Activated CD4-positive, alpha-beta memory T cell treated with anti-CD3 and anti-CD28 coated beads for 36 hours (primary cell): Measurements from ENCODE around the gene FRMD4A. TPM values are rescaled to one million over a fixed set of nuclear protein-coding genes. Genes with fewer than 3 reads are reported as not detected.

Source experiments
- CTCF ChIA-PET: fragments of 350-600 bp; sonication (Branson Sonifier 250); formaldehyde crosslinking; loops from one replicate; lab custom pipeline; 2021; ENCODE audit warnings: antibody characterized with exemption, inconsistent platforms; lab: Charles Lee
- POLR2A ChIA-PET: fragments of 350-600 bp; sonication (Branson Sonifier 250); formaldehyde crosslinking; loops from one replicate; lab custom pipeline; 2021; ENCODE audit warnings: antibody characterized with exemption; lab: Charles Lee
- DNase-seq: peaks from one replicate; pipeline ENCODE4 v3.0.0-alpha.2; 2020
- H3K27ac Mint-ChIP-seq: one replicate; pipeline ENCODE4 v1.8.0; 2021; ENCODE audit warnings: mixed read lengths
- H3K27me3 Mint-ChIP-seq: one replicate; pipeline ENCODE4 v1.8.0; 2021; ENCODE audit warnings: mixed read lengths
- H3K36me3 Mint-ChIP-seq: one replicate; pipeline ENCODE4 v1.8.0; 2021; ENCODE audit warnings: mixed read lengths
- H3K4me1 Mint-ChIP-seq: one replicate; pipeline ENCODE4 v1.8.0; 2021; ENCODE audit warnings: low read depth, mixed read lengths
- H3K4me3 Mint-ChIP-seq: one replicate; pipeline ENCODE4 v1.8.0; 2021; ENCODE audit warnings: mild to moderate bottlenecking, mixed read lengths
- H3K9me3 Mint-ChIP-seq: one replicate; pipeline ENCODE4 v1.8.0; 2021; ENCODE audit warnings: mixed read lengths
- intact Hi-C: fragments of 100-400 bp; cut with micrococcal nuclease; formaldehyde crosslinking; loops from one replicate; pipeline ENCODE4 v1.15.1; 2023
- total RNA-seq, 2 experiments: library from RNA; stranded (reverse); gene quantifications; one replicate each; pipeline ENCODE4 v1.2.3, GENCODE V29; 2021

Gene FRMD4A
- total RNA-seq, 2 experiments from 2014 or later, result 0.31 to 1.7 TPM

- H3K4me3 Mint-ChIP-seq, result no peak overlapping the region
- H3K27ac Mint-ChIP-seq, result no peak overlapping the region
- CTCF ChIA-PET, result no interaction called here
- intact Hi-C loops, result no loop called here
- H3K9me3 Mint-ChIP-seq, result no peaks in the 10 kb centered on the region
- POLR2A ChIA-PET, result no interaction called here
- no peaks in the 10 kb centered on the region for H3K27me3 Mint-ChIP-seq
- peaks cover 12% of the 10 kb centered on the region for H3K4me1 Mint-ChIP-seq
- H3K36me3 Mint-ChIP-seq, result no peaks in the 10 kb centered on the region
- DNase-seq, result peak; percentile 14
Measured at GRCh38 chr10:13987446-13987845, 343.3 kb downstream of the FRMD4A start.

- intact Hi-C loops, result loop anchor here (1.0 kb wide), 1 partner anchor 25 kb away; no protein-coding TSS in a partner anchor
- Mint-ChIP-seq H3K9me3 (no peaks in the 10 kb centered on the region), H3K36me3 (no peaks in the 10 kb centered on the region), H3K4me1 (peaks cover 12% of the 10 kb centered on the region), H3K4me3 (no peak overlapping the region), H3K27me3 (no peaks in the 10 kb centered on the region), H3K27ac (no peak overlapping the region)
- ChIA-PET POLR2A (no interaction called here), CTCF (no interaction called here)
- peak; percentile 25 for DNase-seq
Measured at GRCh38 chr10:13984647-13985155, 346.0 kb downstream of the FRMD4A start.

GRCh38 chr10:13983035-13983434 is 347.7 kb downstream of the FRMD4A start:
- peaks cover 12% of the 10 kb centered on the region for H3K4me1 Mint-ChIP-seq
- no peaks in the 10 kb centered on the region for H3K9me3 Mint-ChIP-seq
- intact Hi-C loops, result no loop called here
- no peaks in the 10 kb centered on the region for H3K36me3 Mint-ChIP-seq
- H3K27me3 Mint-ChIP-seq, result no peaks in the 10 kb centered on the region
- ChIA-PET CTCF (no interaction called here), POLR2A (no interaction called here)
- no peak overlapping the region for H3K4me3 Mint-ChIP-seq
- H3K27ac Mint-ChIP-seq, result no peak overlapping the region
- DNase-seq, result no peak

DNA sequence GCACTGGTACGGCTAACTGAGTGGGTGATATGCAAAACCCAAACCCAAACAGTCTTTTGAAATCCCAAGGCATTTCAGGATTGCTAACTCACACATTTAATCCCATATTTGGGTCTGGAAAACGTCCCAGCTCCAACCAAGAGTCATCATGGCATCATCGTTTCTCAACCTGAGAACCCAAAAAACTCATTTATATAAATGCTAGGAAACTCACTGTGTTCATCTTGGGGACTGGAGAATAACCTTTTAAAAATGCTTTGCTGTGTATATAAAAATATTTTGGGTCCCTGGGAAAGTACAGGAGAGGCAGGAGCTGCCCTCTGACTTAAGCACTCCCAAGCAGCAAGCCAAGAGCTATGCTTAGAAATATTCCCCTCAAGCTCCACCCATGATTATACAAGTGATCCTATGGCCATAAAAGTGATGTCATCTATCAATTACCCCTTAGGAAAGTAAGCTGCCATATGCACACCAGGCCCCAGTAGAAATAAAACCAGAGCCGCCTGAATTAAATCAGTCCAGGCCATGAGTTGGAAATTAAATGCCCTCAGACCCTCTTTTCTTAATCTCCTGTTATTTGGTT is 352.1 kb downstream of the FRMD4A start:
- Mint-ChIP-seq H3K27me3 (peaks cover 5% of the 10 kb centered on the region), H3K9me3 (no peaks in the 10 kb centered on the region), H3K4me1 (no peaks in the 10 kb centered on the region), H3K27ac (no peak overlapping the region), H3K36me3 (no peaks in the 10 kb centered on the region), H3K4me3 (no peak overlapping the region)
- no peak for DNase-seq
- ChIA-PET CTCF (no interaction called here), POLR2A (interaction anchor here (1.2 kb wide), 1 partner anchor 207 kb away, joined by 4 read pairs; no protein-coding TSS in a partner anchor)
- intact Hi-C loops, result no loop called here

- Mint-ChIP-seq H3K4me1 (no peaks in the 10 kb centered on the region), H3K36me3 (no peaks in the 10 kb centered on the region), H3K27me3 (peaks cover 5% of the 10 kb centered on the region), H3K27ac (no peak overlapping the region), H3K9me3 (no peaks in the 10 kb centered on the region), H3K4me3 (no peak overlapping the region)
- POLR2A ChIA-PET, result interaction anchor here (1.2 kb wide), 1 partner anchor 208 kb away, joined by 4 read pairs; no protein-coding TSS in a partner anchor
- CTCF ChIA-PET, result no interaction called here
- DNase-seq, result no peak
- intact Hi-C loops, result no loop called here
Measured at GRCh38 chr10:13977861-13978532, 352.7 kb downstream of the FRMD4A start.

DNA sequence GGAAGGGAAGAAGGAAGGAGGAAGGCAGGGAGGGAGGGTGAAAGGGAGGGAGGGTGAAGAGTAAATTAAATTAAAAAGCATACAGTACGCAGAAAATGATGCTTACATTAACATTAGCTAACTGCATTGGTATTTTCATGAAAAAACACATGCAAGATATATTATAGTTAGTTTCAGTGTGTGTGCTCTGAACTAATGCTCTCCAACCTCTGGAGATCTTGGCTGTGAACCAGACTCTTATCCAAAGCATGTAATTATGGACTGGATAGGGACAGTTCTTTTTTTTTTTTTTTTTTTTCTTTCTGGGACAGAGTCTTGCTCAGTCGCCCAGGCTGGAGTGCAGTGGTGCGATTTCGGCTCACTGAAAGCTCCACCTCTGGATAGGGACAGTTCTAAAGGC is 357.0 kb downstream of the FRMD4A start:
- Mint-ChIP-seq H3K27ac (no peak overlapping the region), H3K9me3 (no peaks in the 10 kb centered on the region), H3K27me3 (peaks cover 5% of the 10 kb centered on the region), H3K4me1 (peaks cover 4% of the 10 kb centered on the region), H3K36me3 (no peaks in the 10 kb centered on the region), H3K4me3 (no peak overlapping the region)
- POLR2A ChIA-PET, result no interaction called here
- intact Hi-C loops, result no loop called here
- CTCF ChIA-PET, result no interaction called here
- DNase-seq, result no peak

DNA sequence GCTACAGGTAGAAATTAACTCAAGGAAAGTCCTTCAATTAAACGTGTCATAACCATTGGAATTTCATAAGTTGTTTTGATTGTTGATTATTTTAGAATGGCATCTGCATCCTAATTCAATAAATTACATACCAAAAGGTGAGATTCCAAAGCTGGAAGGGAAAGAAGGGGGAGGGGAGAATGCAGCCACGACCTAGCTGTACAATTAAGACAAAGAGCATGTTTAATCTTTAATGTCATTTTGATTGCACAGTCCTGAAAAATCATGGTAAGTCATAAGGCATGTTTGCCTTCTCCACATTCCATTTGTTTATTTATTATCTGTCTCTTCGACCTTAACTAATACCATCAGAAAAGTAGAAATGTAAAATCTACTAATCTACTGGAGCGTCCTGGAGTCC is 358.1 kb downstream of the FRMD4A start:
- POLR2A ChIA-PET, result no interaction called here
- no peak for DNase-seq
- H3K27me3 Mint-ChIP-seq, result peaks cover 2% of the 10 kb centered on the region
- peaks cover 4% of the 10 kb centered on the region for H3K4me1 Mint-ChIP-seq
- H3K36me3 Mint-ChIP-seq, result no peaks in the 10 kb centered on the region
- H3K4me3 Mint-ChIP-seq, result no peak overlapping the region
- no peak overlapping the region for H3K27ac Mint-ChIP-seq
- no peaks in the 10 kb centered on the region for H3K9me3 Mint-ChIP-seq
- intact Hi-C loops, result no loop called here
- CTCF ChIA-PET, result no interaction called here

GRCh38 chr10:13971601-13972475 is 358.9 kb downstream of the FRMD4A start:
- no peak overlapping the region for H3K27ac Mint-ChIP-seq
- POLR2A ChIA-PET, result no interaction called here
- H3K36me3 Mint-ChIP-seq, result no peaks in the 10 kb centered on the region
- CTCF ChIA-PET, result no interaction called here
- DNase-seq, result no peak
- no peaks in the 10 kb centered on the region for H3K27me3 Mint-ChIP-seq
- no peaks in the 10 kb centered on the region for H3K9me3 Mint-ChIP-seq
- no peak overlapping the region for H3K4me3 Mint-ChIP-seq
- intact Hi-C loops, result no loop called here
- H3K4me1 Mint-ChIP-seq, result peaks cover 4% of the 10 kb centered on the region

DNA sequence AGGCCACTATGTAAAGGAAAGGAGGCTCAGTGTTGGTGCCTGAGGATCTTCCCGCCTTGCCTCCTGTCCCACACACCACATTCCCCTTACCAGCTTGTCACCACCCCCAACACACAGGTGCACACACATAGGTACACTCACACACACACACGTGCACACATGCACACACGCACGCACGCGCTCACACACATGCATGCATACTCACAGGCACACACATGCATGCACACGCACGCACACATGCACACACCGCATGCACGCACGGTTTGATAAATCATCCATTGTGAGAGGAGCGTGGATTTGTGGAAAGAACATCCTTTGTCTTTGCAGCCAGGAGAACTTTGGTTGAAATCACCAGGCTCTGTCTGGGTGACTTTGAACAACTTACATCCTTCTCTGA is 359.8 kb downstream of the FRMD4A start:
- peaks cover 4% of the 10 kb centered on the region for H3K4me1 Mint-ChIP-seq
- no peaks in the 10 kb centered on the region for H3K27me3 Mint-ChIP-seq
- DNase-seq, result no peak
- no peaks in the 10 kb centered on the region for H3K36me3 Mint-ChIP-seq
- no peaks in the 10 kb centered on the region for H3K9me3 Mint-ChIP-seq
- ChIA-PET CTCF (no interaction called here), POLR2A (no interaction called here)
- H3K27ac Mint-ChIP-seq, result no peak overlapping the region
- no peak overlapping the region for H3K4me3 Mint-ChIP-seq
- intact Hi-C loops, result no loop called here

DNA sequence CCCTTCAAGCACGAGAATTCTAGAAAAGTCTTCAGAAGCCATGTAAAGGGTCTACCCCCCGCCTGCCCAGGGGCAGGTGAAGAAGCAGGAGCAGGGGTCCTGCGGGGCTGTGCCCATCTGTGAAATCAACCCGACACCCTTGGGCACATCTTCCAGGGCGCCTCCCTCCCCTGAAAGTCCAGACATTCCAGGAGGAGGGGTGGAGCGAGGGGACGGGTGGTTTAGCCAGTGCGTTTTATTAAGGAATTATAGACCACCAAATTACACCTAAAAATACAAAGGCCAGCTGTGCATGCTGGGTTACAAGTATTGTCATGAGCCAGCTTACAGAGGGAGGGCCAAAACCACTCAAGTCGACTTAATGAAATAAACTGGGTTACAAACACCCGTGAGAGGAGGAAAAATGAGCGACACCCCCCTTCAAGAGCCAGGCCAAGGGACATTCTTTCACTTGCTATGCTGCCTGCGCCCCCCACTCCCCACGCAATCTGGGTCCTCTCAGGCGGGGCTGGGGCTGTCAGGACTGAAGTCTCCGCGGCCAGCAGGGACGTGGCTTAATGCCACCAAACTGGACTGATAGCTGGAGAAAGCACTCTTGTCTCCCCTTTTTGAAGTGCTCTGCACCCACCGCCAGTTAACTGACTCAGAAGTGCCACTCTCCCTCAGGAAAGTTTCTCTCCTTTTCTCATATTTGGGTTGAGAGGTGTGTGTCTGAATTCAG is 360.3 kb downstream of the FRMD4A start:
- H3K27ac Mint-ChIP-seq, result no peak overlapping the region
- CTCF ChIA-PET, result interaction anchor here (0.7 kb wide), 1 partner anchor 38 kb away, joined by 3 read pairs; no protein-coding TSS in a partner anchor
- no peaks in the 10 kb centered on the region for H3K27me3 Mint-ChIP-seq
- no peak overlapping the region for H3K4me3 Mint-ChIP-seq
- H3K4me1 Mint-ChIP-seq, result peaks cover 4% of the 10 kb centered on the region
- no peaks in the 10 kb centered on the region for H3K36me3 Mint-ChIP-seq
- H3K9me3 Mint-ChIP-seq, result no peaks in the 10 kb centered on the region
- intact Hi-C loops, result no loop called here
- no peak for DNase-seq
- POLR2A ChIA-PET, result no interaction called here

DNA sequence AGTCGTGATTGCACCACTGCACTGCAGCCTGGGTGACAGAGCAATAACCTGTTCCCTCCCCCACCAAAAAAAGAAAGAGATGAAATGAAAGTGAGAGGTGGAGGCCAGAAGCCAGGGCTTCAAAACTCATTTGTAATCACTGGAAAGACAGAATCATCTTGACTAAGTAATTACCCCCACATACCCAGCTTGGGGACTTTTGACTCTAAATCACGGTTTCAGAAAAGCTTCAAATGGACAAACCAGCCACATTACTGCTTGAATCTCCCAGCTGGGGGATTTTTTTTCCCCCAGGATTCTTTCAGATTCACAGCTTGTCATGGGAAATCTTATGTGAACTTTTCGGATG is 361.0 kb downstream of the FRMD4A start:
- DNase-seq, result peak; percentile 32
- ChIA-PET POLR2A (no interaction called here), CTCF (interaction anchor here (0.7 kb wide), 1 partner anchor 38 kb away, joined by 3 read pairs; no protein-coding TSS in a partner anchor)
- H3K27me3 Mint-ChIP-seq, result no peaks in the 10 kb centered on the region
- no peak overlapping the region for H3K4me3 Mint-ChIP-seq
- H3K27ac Mint-ChIP-seq, result no peak overlapping the region
- no peaks in the 10 kb centered on the region for H3K36me3 Mint-ChIP-seq
- H3K4me1 Mint-ChIP-seq, result peaks cover 4% of the 10 kb centered on the region
- no peaks in the 10 kb centered on the region for H3K9me3 Mint-ChIP-seq
- intact Hi-C loops, result no loop called here
